Measurements from ENCODE around the gene ZNF618. TPM values are rescaled to one million over a fixed set of nuclear protein-coding genes. Genes with fewer than 3 reads are reported as not detected.

ZNF618 gene
- total and polyA plus RNA-seq, 2 donors, result 3.0 to 7.8 TPM

DNA sequence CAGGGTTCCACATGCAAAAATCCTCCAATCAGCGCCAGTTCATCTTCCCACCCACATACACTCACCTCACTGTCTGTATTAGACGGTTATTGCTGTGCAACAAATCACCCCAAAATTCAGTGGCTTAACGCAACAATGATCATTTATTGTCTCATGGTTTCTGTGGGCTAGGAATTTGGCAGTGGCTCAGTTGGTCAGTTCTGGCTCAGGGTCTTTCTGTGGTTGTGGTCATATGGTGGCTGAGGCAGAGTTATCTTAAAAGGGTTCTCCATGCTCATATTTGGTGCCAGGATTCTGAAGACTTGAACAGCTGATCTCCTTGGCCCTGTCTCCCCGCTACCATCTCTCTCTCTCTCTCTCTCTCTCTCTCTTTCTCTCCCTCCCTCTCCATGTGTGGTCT lies 12.9 kb downstream of the ZNF618 start:
- no peaks in the 10 kb centered on the region for H3K4me1 ChIP-seq (ENCODE audit: insufficient read depth)

GRCh38 chr9:113890704-113891103 lies 14.6 kb downstream of the ZNF618 start:
- Histone ChIP-seq H3K36me3 (ENCODE audit: insufficient read depth) (no peaks in the 10 kb centered on the region), H3K27ac (ENCODE audit: low read depth) (no peak overlapping the region), H3K4me3 (ENCODE audit: low read depth, low read length) (no peak overlapping the region), H3K4me1 (ENCODE audit: insufficient read depth) (no peaks in the 10 kb centered on the region)
- no peak for DNase-seq (ENCODE audit: extremely low spot score)
- 99% methylated on average over 2 of the region's 2 CpGs for WGBS

More for the DNA sequence above, 12.9 kb downstream of the ZNF618 start:
- 96% methylated on average over 4 of the region's 4 CpGs for WGBS
- Histone ChIP-seq H3K36me3 (ENCODE audit: insufficient read depth) (no peaks in the 10 kb centered on the region), H3K27ac (ENCODE audit: low read depth) (no peak overlapping the region), H3K4me3 (ENCODE audit: low read depth, low read length) (no peak overlapping the region)
- DNase-seq (ENCODE audit: extremely low spot score), result no peak

GRCh38 chr9:113892861-113893491 lies 16.9 kb downstream of the ZNF618 start:
- H3K4me1 ChIP-seq (ENCODE audit: insufficient read depth), result no peaks in the 10 kb centered on the region
- 74% methylated on average over 6 of the region's 6 CpGs for WGBS
- no peak overlapping the region for H3K27ac ChIP-seq (ENCODE audit: low read depth)
- H3K36me3 ChIP-seq (ENCODE audit: insufficient read depth), result no peaks in the 10 kb centered on the region
- no peak overlapping the region for H3K4me3 ChIP-seq (ENCODE audit: low read depth, low read length)
- DNase-seq (ENCODE audit: extremely low spot score), result no peak

DNA sequence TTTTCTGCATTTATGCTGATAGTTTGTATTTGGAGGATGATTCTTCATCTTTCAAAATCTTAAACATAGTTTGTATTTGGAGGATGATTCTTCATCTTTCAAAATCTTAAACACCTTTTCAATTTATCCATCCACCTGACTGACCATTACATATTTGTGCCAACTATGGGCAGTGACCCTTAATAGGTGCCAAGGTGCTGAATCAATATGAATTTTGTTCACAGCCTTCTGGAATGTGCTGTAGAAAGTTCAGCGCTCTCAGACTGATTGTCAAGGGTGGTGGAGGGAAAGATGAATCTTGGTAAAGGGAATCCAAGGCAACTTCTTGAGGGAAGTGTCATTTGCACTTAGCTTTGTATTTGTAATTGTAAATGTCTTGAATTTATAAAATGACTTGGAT lies 18.1 kb downstream of the ZNF618 start:
- 99% methylated on average over 1 of the region's 1 CpG for WGBS
- no peaks in the 10 kb centered on the region for H3K36me3 ChIP-seq (ENCODE audit: insufficient read depth)
- H3K27ac ChIP-seq (ENCODE audit: low read depth), result no peak overlapping the region
- H3K4me3 ChIP-seq (ENCODE audit: low read depth, low read length), result no peak overlapping the region
- no peaks in the 10 kb centered on the region for H3K4me1 ChIP-seq (ENCODE audit: insufficient read depth)
- no peak for DNase-seq (ENCODE audit: extremely low spot score)

DNA sequence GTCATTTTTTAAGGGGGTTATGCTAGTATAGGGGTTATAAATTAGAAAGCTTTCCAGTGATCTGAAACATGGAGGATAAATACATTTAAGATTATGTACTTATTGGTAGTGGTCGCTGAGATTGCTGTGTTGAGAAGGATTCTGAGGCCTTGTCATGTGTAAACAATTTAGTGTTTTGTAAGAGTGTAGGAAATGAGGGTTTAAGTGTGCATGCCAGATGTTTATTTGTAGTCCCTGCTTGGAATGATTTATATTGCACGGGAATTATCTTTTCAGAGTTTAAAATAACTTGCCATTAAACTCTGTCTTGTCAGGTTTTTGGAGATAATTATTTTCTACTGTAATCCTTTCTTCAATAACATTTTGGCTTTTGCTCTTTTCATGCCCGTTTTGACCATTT lies 19.4 kb downstream of the ZNF618 start:
- 54% methylated on average over 3 of the region's 3 CpGs for WGBS
- DNase-seq (ENCODE audit: extremely low spot score), result no peak
- Histone ChIP-seq H3K4me3 (ENCODE audit: low read depth, low read length) (no peak overlapping the region), H3K27ac (ENCODE audit: low read depth) (no peak overlapping the region), H3K36me3 (ENCODE audit: insufficient read depth) (no peaks in the 10 kb centered on the region), H3K4me1 (ENCODE audit: insufficient read depth) (no peaks in the 10 kb centered on the region)

- Histone ChIP-seq H3K4me1 (ENCODE audit: insufficient read depth) (no peaks in the 10 kb centered on the region), H3K36me3 (ENCODE audit: insufficient read depth) (no peaks in the 10 kb centered on the region), H3K4me3 (ENCODE audit: low read depth, low read length) (no peak overlapping the region), H3K27ac (ENCODE audit: low read depth) (no peak overlapping the region)
- no peak for DNase-seq (ENCODE audit: extremely low spot score)
These were observed 20.6 kb downstream of the ZNF618 start for GRCh38 chr9:113896713-113897112.

DNA sequence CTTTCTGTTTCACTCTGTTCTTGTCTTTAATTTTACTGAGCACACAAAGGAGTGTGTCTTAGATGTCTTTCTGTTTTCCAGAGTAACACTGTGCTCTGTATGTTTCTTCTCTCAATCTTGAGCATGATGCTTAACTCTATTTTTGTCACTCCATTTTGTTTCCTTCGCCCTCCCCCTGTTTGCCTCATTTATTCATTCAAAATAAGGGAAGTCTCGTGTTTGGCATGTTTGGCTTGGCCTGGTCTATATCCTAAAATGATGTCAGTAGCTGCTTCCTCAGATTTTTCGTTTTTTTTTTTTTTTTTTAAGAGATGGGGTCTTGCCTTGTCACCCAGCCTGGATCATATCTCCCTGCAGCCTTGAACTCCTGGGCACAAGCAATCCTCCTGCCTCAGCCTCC lies 22.0 kb downstream of the ZNF618 start:
- Histone ChIP-seq H3K36me3 (ENCODE audit: insufficient read depth) (no peaks in the 10 kb centered on the region), H3K4me3 (ENCODE audit: low read depth, low read length) (no peak overlapping the region), H3K4me1 (ENCODE audit: insufficient read depth) (no peaks in the 10 kb centered on the region), H3K27ac (ENCODE audit: low read depth) (no peak overlapping the region)
- no peak for DNase-seq (ENCODE audit: extremely low spot score)
- 84% methylated on average over 3 of the region's 3 CpGs for WGBS

DNA sequence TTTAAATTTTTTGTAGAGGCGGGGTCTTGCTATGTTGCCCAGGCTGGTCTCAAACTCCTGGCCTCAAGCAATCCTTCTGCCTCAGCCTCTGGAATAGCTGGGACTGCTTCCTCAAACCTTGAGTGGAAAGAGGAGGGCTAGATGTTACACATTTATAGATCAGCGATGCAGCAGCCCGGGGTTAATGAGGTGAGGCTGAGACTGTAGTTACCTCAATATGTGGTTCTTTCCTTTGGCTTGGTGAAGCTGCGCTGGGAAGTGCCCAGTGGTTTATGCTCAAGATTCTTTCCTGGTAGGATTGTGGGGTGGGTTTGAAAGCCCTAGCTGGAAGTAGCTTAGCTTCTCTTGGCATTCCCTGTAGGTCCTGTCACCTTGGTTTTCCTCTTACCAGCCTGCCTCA lies 22.5 kb downstream of the ZNF618 start:
- Histone ChIP-seq H3K27ac (ENCODE audit: low read depth) (no peak overlapping the region), H3K4me1 (ENCODE audit: insufficient read depth) (no peaks in the 10 kb centered on the region), H3K36me3 (ENCODE audit: insufficient read depth) (no peaks in the 10 kb centered on the region), H3K4me3 (ENCODE audit: low read depth, low read length) (no peak overlapping the region)
- WGBS, result over 99% methylated on average over 4 of the region's 4 CpGs
- no peak for DNase-seq (ENCODE audit: extremely low spot score)

- no peak overlapping the region for H3K27ac ChIP-seq (ENCODE audit: low read depth)
- 98% methylated on average over 6 of the region's 6 CpGs for WGBS
- no peaks in the 10 kb centered on the region for H3K4me1 ChIP-seq (ENCODE audit: insufficient read depth)
- H3K4me3 ChIP-seq (ENCODE audit: low read depth, low read length), result no peak overlapping the region
- no peak for DNase-seq (ENCODE audit: extremely low spot score)
- H3K36me3 ChIP-seq (ENCODE audit: insufficient read depth), result no peaks in the 10 kb centered on the region
These were observed 23.1 kb downstream of the ZNF618 start for GRCh38 chr9:113899205-113899604.

DNA sequence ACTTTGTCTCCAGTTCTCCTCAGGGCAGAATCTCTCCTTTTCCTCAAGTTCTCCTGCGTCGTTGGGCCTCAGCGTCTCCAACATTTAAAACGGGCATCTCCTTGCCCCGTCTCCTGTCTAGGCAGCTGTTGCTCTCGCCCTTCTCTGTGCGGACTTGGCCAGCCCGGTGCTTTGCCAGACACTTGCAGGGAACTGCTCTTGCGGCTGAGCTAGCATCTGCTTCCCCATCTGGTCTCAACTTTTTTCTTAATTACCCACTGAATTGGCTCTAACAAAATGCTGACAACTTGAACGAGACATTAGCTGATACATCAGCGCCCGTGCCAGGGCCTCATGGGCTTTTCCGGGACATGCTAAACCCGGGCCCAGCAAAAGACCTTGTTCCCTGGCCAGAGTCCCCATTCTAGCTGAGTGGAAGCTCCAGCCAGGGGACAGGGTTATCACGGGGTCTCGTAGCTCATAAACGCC lies 25.1 kb downstream of the ZNF618 start:
- Histone ChIP-seq H3K27ac (ENCODE audit: low read depth) (no peak overlapping the region), H3K4me1 (ENCODE audit: insufficient read depth) (no peaks in the 10 kb centered on the region), H3K4me3 (ENCODE audit: low read depth, low read length) (no peak overlapping the region), H3K36me3 (ENCODE audit: insufficient read depth) (no peaks in the 10 kb centered on the region)
- WGBS, result 68% methylated on average over 17 of the region's 17 CpGs
- no peak for DNase-seq (ENCODE audit: extremely low spot score)

- DNase-seq (ENCODE audit: extremely low spot score), result no peak
- WGBS, result 86% methylated on average over 4 of the region's 4 CpGs
- Histone ChIP-seq H3K36me3 (ENCODE audit: insufficient read depth) (no peaks in the 10 kb centered on the region), H3K27ac (ENCODE audit: low read depth) (no peak overlapping the region), H3K4me1 (ENCODE audit: insufficient read depth) (no peaks in the 10 kb centered on the region), H3K4me3 (ENCODE audit: low read depth, low read length) (no peak overlapping the region)
These were observed 27.5 kb downstream of the ZNF618 start for GRCh38 chr9:113903514-113904077.

DNA sequence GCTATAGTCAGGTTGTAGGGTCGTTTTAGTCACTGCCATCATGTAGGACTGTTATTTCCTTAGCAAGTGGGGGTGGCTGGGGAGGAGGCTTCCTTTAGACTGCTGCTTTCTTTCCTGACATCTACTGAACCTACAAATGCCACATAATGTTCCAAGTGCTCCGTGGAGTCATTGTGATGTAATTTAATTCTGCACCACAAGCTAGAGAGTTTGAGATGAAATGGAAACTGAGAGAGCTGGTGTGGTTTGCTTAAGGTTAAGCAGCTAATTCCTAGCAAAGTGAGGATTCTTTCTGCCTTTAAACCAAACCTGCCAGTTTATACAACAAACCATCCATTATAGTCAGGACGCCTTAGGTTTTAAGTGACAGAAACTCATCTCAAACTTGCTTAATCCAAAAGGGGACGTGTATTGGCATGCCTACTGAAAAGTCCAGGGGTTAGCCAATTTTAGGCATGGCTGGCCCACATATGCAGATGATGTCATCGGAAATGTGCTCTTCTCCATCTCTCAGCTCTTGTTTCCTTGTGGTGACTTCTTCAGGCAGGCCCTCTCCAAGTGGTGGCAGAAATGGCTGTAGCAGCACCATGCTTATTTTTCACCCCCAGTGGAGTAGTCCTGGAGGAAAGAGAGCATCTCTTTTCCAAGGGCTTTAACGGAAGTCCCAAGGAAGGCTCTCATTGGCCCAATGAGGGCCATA lies 30.5 kb downstream of the ZNF618 start:
- no peaks in the 10 kb centered on the region for H3K4me1 ChIP-seq (ENCODE audit: insufficient read depth)
- no peak overlapping the region for H3K27ac ChIP-seq (ENCODE audit: low read depth)
- H3K36me3 ChIP-seq (ENCODE audit: insufficient read depth), result no peaks in the 10 kb centered on the region
- H3K4me3 ChIP-seq (ENCODE audit: low read depth, low read length), result no peak overlapping the region
- WGBS, result 81% methylated on average over 6 of the region's 6 CpGs
- DNase-seq (ENCODE audit: extremely low spot score), result no peak

- WGBS, result 94% methylated on average over 5 of the region's 5 CpGs
- H3K27ac ChIP-seq (ENCODE audit: low read depth), result no peak overlapping the region
- H3K4me3 ChIP-seq (ENCODE audit: low read depth, low read length), result no peak overlapping the region
- H3K36me3 ChIP-seq (ENCODE audit: insufficient read depth), result no peaks in the 10 kb centered on the region
- no peaks in the 10 kb centered on the region for H3K4me1 ChIP-seq (ENCODE audit: insufficient read depth)
- no peak for DNase-seq (ENCODE audit: extremely low spot score)
These were observed 31.2 kb downstream of the ZNF618 start for GRCh38 chr9:113907282-113907681.

DNA sequence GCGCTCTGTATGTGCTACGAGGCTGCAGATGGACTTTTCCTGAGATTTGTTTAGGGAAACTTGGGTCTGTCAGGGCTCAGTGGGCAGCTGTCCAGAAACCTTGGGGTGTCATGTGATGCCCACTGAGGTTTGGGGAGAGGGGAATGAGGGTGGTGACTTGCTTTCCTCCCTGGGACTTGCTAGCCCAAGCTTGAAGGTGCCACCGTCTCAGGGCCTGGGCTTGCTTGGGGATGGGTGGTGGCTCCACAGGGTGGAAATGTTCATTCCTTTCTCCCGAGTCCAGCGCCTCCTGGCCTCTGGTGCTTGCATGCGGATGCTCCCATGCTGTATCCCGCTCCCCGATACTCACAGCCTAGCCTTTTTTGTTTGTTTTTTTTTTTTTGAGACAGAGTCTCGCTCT lies 33.3 kb downstream of the ZNF618 start:
- H3K4me3 ChIP-seq (ENCODE audit: low read depth, low read length), result no peak overlapping the region
- no peak overlapping the region for H3K27ac ChIP-seq (ENCODE audit: low read depth)
- peaks cover 2% of the 10 kb centered on the region for H3K36me3 ChIP-seq (ENCODE audit: insufficient read depth)
- DNase-seq (ENCODE audit: extremely low spot score), result no peak
- 93% methylated on average over 9 of the region's 9 CpGs for WGBS
- H3K4me1 ChIP-seq (ENCODE audit: insufficient read depth), result no peaks in the 10 kb centered on the region
